HepG2 (cell line): Measurements from ENCODE around the gene FAM117A. TPM values are rescaled to one million over a fixed set of nuclear protein-coding genes. Genes with fewer than 3 reads are reported as not detected.

Experiments
- ATF4 ChIP-seq, 2 experiments: fragments of 450-650 bp in 1 of 2; sonication (generic) in 1 of 2; formaldehyde crosslinking; IDR thresholded peaks; 2 replicates each; pipeline versions ENCODE4 v1.5.0 to v1.8.0; 2020 to 2022; ENCODE audit warnings: mild to moderate bottlenecking in 1 of 2, missing genetic modification reagents in 1 of 2
- BHLHE40 ChIP-seq: IDR thresholded peaks from 2 replicates; pipeline ENCODE4 v1.6.1; 2011; ENCODE audit warnings: low read length, improper control_type of control experiment
- EEA1 ChIP-seq: sonication (generic); formaldehyde crosslinking; IDR thresholded peaks from 2 replicates; pipeline ENCODE4 v1.5.1; 2020; ENCODE audit warnings: mild to moderate bottlenecking, missing genetic modification reagents, borderline replicate concordance
- JUND ChIP-seq: sonication (generic); formaldehyde crosslinking; IDR thresholded peaks from 2 replicates; pipeline ENCODE4 v1.8.0; 2022; ENCODE audit warnings: mild to moderate bottlenecking, missing genetic modification reagents
- MYC ChIP-seq: sonication (generic); formaldehyde crosslinking; IDR thresholded peaks from 2 replicates; pipeline ENCODE4 v1.9.0; 2021; ENCODE audit warnings: missing genetic modification reagents, borderline replicate concordance
- NR3C1 ChIP-seq: sonication (generic); formaldehyde crosslinking; IDR thresholded peaks from 2 replicates; pipeline ENCODE4 v1.4.0; 2020; ENCODE audit warnings: missing genetic modification reagents
- RFX3 ChIP-seq: IDR thresholded peaks from 2 replicates; pipeline ENCODE4 v1.6.1; 2016; ENCODE audit warnings: missing biosample characterization, missing genetic modification reagents
- RXRA ChIP-seq: sonication (generic); formaldehyde crosslinking; IDR thresholded peaks from 2 replicates; pipeline ENCODE4 v1.5.1; 2020; ENCODE audit warnings: missing genetic modification reagents
- ZBTB25 ChIP-seq: IDR thresholded peaks from 2 replicates; pipeline ENCODE4 v1.6.1; 2018; ENCODE audit warnings: missing genetic modification reagents
- ZNF546 ChIP-seq: sonication (generic); formaldehyde crosslinking; conservative IDR thresholded peaks from 2 replicates; pipeline ENCODE4 v1.8.1; 2023; ENCODE audit warnings: mild to moderate bottlenecking, missing genetic modification reagents
- ZNF687 ChIP-seq: sonication (generic); formaldehyde crosslinking; IDR thresholded peaks from 2 replicates; pipeline ENCODE4 v1.5.1; 2020; ENCODE audit warnings: mild to moderate bottlenecking, missing genetic modification reagents, moderate library complexity
- polyA plus RNA-seq, 8 experiments: library from polyadenylated mRNA; depleted of rRNA in 3 of 8; stranded (reverse) in 7 of 8; unstranded in 1 of 8; fragments of >200 nt; fragmentation: Illumina TruSeq in 4 of 8; extraction: Trizol in 4 of 8; gene quantifications; 2 replicates each; pipeline versions ENCODE4 v1.2.1 to v1.2.3, GENCODE V29; 2011 to 2016; ENCODE audit warnings: low read depth in 4 of 8, missing spikeins in 1 of 8, mixed read lengths in 1 of 8; ENCODE audit not compliant: insufficient read depth in 1 of 8
- total RNA-seq, 5 experiments: library from RNA; depleted of rRNA; stranded (reverse); fragments of >200 nt; fragmentation: Illumina TruSeq; extraction: Trizol; gene quantifications; 2 replicates each; pipeline ENCODE4 v1.2.3, GENCODE V29; 2016; ENCODE audit warnings: low read depth in 1 of 5
- TF ChIP-seq, protein P1 (sequence below): sonication (generic); formaldehyde crosslinking; IDR thresholded peaks from 2 replicates; pipeline ENCODE4 v1.4.0; 2020; ENCODE audit warnings: missing genetic modification reagents, borderline replicate concordance
- TF ChIP-seq, protein P2 (sequence below): sonication (generic); formaldehyde crosslinking; IDR thresholded peaks from 2 replicates; pipeline ENCODE4 v1.4.0; 2020; ENCODE audit warnings: missing genetic modification reagents
- TF ChIP-seq, protein P3 (sequence below): sonication (generic); formaldehyde crosslinking; IDR thresholded peaks from 2 replicates; pipeline ENCODE4 v1.8.0; 2022; ENCODE audit warnings: missing genetic modification reagents, mild to moderate bottlenecking, inconsistent platforms, borderline replicate concordance

The FAM117A gene
- total and polyA plus RNA-seq, 2 of the 13 experiments (the other 11 are each of a cell fraction or from before 2014, with no cell fraction given) = 12.1 to 19.8 TPM

- TF ChIP-seq, protein P1, sequence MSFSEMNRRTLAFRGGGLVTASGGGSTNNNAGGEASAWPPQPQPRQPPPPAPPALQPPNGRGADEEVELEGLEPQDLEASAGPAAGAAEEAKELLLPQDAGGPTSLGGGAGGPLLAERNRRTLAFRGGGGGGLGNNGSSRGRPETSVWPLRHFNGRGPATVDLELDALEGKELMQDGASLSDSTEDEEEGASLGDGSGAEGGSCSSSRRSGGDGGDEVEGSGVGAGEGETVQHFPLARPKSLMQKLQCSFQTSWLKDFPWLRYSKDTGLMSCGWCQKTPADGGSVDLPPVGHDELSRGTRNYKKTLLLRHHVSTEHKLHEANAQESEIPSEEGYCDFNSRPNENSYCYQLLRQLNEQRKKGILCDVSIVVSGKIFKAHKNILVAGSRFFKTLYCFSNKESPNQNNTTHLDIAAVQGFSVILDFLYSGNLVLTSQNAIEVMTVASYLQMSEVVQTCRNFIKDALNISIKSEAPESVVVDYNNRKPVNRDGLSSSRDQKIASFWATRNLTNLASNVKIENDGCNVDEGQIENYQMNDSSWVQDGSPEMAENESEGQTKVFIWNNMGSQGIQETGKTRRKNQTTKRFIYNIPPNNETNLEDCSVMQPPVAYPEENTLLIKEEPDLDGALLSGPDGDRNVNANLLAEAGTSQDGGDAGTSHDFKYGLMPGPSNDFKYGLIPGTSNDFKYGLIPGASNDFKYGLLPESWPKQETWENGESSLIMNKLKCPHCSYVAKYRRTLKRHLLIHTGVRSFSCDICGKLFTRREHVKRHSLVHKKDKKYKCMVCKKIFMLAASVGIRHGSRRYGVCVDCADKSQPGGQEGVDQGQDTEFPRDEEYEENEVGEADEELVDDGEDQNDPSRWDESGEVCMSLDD (CRISPR knock-in tag) = no peak; the same call in 1 of the 2 replicates
- TF ChIP-seq ZNF687 (CRISPR knock-in tag) (no peak; the same call in 1 of the 2 replicates), BHLHE40 (0 out of 2 replicates have a peak, but pooled peaks have one; percentile 13), ZBTB25 (peak; percentile 8; the same call in 1 of the 2 replicates), RXRA (CRISPR knock-in tag) (no peak), RFX3 (CRISPR knock-in tag) (no peak), MYC (CRISPR knock-in tag) (no peak), EEA1 (CRISPR knock-in tag) (peak; percentile 59; the same call in 1 of the 2 replicates), JUND (no peak), NR3C1 (CRISPR knock-in tag) (no peak), ATF4 (CRISPR knock-in tag; IDR thresholded peaks at IDR 0.05) (no peak), ZNF546 (no peak)
- TF ChIP-seq, protein P2, sequence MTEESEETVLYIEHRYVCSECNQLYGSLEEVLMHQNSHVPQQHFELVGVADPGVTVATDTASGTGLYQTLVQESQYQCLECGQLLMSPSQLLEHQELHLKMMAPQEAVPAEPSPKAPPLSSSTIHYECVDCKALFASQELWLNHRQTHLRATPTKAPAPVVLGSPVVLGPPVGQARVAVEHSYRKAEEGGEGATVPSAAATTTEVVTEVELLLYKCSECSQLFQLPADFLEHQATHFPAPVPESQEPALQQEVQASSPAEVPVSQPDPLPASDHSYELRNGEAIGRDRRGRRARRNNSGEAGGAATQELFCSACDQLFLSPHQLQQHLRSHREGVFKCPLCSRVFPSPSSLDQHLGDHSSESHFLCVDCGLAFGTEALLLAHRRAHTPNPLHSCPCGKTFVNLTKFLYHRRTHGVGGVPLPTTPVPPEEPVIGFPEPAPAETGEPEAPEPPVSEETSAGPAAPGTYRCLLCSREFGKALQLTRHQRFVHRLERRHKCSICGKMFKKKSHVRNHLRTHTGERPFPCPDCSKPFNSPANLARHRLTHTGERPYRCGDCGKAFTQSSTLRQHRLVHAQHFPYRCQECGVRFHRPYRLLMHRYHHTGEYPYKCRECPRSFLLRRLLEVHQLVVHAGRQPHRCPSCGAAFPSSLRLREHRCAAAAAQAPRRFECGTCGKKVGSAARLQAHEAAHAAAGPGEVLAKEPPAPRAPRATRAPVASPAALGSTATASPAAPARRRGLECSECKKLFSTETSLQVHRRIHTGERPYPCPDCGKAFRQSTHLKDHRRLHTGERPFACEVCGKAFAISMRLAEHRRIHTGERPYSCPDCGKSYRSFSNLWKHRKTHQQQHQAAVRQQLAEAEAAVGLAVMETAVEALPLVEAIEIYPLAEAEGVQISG (CRISPR knock-in tag) = no peak; the same call in 1 of the 2 replicates
- TF ChIP-seq, protein P3, sequence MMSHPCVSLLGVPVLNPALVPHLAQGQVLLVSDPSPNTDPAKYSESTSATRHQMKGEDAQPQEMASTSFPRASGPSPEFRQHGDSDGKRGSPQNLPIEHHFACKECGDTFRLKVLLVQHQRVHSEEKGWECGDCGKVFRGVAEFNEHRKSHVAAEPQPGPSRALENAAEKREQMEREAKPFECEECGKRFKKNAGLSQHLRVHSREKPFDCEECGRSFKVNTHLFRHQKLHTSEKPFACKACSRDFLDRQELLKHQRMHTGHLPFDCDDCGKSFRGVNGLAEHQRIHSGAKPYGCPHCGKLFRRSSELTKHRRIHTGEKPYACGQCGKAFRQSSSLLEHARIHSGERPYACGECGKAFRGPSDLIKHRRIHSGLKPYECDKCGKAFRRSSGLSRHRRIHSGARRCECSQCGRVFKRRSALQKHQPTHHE (CRISPR knock-in tag) = no peak
These were observed 86.6 kb downstream of the FAM117A start (continued) for GRCh38 chr17:49677134-49677932.
